Glomerular endothelial cell (primary cell): ENCODE measurements around the gene ANKLE2. TPM values are rescaled to one million over a fixed set of nuclear protein-coding genes. Genes with fewer than 3 reads are reported as not detected.
A peak's percentile ranks its signal among the peaks of the same experiment; 100 is the strongest.
"Not testable (repeated sequence)": the region's sequence is repeated elsewhere in the genome, so short reads cannot be mapped to it uniquely, and the experiment has no call there.

Experiments used
- DNase-seq: peaks from one replicate; pipeline ENCODE4 v3.0.0-alpha.2; 2011; ENCODE audit warnings: low read depth, low spot score; ENCODE audit errors: extremely low read depth
- total RNA-seq: library from RNA; depleted of rRNA; stranded (reverse); fragments of >200 nt; gene quantifications from 2 replicates; pipeline ENCODE4 v1.2.3, GENCODE V29; 2015

ANKLE2 gene
- total RNA-seq: 54.5 and 76.8 TPM in 2 replicates

DNA sequence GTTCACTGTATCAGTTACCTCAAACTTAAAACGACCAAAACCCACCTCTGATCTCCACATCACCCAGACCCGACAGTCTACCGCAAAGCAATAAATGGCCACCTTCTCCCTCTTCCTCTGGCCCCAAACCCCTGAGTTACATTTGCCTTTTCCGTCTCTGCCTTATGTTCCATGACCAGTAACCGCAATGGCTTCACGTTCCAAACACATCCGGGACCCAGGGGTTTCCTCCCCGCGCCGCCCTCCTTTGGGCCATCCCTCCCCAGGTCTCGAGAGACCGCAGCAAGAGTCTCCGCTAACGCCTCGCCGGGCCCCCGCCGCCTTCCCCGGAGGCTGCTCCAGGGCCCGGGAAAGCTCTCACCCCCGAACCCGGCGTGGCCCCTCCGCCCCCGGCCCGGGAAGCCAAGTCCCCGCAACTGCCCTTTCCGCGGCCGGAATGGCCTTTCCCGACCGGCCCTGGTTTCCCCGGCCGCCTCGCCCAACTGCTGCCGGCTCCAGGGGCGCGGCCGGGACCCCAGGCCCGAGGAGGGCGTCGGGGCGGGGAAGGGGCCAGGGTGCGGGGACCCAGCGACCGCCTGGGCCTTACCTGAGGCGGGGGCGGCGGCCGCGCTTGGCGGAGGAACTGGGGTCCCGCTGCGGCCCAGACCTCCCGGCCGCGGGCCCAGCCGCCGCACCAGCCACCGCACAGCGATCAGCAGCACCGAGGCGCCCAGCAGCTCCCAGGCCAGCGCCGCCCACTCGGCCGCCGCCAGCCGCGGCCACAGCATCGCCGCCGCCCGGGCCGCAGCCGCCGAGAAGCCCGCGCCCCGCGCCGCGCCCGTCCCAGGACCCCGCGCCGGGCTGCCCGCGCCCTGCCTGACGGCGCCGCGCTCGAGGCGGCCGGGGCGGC lies at the start of gene ANKLE2:
ANKLE2 (minus strand) TSS at position 801 of the 889 bp plus-strand sequence; CDS start at position 767, 34 bp downstream.
- DNase-seq: peak; percentile 5

DNA sequence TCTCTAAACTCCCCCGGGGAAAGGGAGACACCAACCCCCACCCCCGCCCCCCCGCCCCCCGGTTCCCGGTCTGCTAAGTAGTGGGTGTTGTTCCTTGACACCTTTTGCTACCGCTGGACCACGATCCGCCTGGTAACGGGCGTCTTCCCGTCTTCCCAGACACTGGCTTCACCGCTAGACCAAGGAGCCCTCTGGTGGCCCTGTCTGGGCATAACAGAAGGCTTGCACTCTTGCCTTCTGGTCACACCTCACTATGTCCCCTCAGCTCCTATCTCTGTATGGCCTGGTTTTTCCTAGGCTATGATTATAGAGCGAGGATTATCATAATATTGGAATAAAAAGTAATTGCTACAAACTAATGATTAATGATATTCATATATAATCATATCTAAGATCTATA lies 47.8 kb upstream of the ANKLE2 start:
- DNase-seq: not testable (repeated sequence)

DNA sequence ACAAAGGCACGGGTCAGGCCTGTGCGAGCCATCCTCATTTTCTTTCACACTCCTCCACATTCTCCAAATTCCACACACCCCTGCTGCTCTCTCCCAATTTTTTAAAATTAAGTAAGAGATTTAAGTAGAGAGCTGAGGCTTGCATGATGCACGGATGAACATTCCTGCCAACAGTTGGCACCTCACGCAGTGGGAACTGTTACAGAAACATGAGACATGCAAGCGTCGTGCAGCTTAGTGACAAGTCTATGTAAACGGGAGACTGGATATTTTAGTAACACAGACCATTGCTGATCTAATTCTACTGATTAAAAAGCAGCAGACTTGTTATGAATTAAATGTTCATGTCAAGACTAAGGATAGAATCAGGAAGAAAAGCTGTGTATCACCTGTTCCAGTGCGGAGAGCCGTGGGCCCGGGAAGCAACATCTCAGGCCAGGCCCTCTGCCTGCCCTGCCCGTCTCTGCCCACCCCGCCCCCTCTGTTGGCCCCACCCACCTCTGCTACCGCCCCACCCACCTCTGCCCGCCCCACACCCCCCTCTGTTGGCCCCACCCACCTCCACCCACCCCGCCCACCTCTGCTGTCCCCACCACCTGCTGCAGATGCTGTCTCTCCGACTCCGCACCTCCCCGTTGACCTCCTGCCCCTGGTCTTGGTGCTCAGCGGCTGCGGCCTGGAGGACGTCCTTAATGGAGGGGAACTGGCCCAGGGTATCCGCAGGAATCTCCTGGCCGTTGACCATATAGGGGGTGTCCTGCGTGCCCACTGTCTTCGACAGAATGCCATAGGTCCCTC lies 45.9 kb upstream of the ANKLE2 start:
- no peak for DNase-seq

DNA sequence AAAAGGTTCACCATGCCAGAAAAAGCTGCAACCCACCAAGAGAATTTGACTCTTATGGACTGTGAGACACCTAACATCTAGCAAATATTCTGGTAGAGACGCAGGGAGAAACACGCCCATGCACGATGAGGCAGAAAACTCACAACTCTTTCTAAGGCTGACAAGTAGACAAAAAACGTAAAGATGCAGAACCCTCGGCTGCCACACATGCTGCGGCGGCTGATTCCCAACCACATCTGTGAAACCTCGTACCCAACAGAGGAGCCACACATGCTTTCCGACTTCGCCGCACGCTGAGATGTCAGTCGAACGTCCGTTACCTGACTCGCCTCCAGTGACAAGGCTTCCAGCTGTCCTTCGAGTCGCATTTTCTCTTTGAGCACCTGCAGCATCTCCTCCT lies 45.2 kb upstream of the ANKLE2 start:
- no peak for DNase-seq

DNA sequence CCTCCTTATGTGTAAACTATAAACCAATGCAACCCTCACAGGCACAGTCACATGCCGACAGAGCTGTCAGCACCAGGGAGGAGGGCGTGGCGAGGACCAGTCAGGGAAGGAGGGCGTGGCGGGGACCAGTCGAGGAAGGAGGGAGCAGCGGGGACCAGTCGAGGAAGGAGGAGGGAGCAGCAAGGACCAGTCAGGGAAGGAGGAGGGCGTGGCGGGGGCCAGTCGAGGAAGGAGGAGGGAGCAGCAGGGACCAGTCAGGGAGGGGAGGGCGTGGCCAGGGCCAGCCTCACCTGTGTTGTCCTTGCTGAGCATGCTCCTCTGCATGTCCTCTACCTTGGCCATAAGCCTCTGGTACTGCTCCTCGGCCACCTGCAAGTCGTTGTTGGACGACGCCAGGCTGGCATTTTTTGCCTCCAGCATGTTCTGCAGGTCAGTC lies 42.8 kb upstream of the ANKLE2 start:
- no peak for DNase-seq

DNA sequence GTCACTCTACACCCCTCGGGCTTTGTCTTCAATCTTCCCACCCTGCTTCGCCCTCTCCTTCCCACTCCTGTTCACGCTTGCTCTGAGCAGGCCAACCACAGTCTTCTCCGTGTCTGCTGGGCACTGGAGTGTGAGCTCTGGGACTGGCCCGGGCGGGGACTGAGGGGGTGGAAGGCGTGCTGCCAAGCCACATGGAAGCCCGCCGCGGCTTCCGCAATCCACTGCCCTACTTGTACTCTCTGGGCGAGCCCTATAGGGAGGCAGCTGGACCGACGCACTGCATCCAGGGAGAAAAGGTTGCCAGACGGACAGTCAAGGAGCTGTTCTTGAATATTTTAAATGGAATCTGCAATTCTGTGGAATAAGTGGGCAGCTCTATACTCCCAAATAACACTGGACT lies 42.3 kb upstream of the ANKLE2 start:
- DNase-seq: no peak

DNA sequence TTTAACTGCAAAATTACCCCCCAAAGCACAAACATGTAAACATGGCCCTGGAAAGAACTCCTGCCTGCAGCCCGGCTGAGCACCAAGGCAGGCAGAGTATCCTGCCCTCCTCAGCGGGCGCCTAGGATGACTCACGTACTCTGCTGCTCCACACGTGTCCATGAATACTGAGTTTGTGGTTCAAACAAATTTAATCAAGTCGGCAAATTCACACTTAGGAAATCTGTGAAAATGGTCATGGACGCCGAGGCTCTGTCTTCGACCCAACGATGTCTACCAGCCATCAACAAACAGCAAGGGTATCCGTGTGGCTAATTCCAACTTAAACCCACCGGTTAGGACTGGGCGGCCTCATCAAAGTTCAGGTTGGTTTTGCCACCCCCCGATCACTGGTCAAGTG lies 41.5 kb upstream of the ANKLE2 start:
- no peak for DNase-seq

DNA sequence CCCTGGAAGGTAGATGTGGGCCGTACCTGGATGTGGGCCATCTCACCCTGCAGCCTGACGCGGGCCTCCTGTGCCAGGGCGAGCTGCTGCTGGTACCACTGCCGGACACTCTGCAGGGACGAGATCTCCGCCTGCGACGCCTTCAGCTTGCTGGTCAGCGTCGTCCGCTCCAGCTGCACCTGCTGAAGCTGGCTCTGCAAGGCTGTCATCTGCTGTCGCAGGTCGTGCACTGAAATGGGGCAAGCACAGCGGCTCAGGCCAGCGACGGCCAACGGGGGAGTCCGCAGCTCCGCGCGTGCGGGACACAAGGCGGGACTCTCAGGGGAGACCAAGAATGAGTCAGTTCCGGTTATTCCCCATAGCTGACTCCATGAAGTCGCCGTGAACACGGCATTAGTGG lies 40.1 kb upstream of the ANKLE2 start:
- no peak for DNase-seq

DNA sequence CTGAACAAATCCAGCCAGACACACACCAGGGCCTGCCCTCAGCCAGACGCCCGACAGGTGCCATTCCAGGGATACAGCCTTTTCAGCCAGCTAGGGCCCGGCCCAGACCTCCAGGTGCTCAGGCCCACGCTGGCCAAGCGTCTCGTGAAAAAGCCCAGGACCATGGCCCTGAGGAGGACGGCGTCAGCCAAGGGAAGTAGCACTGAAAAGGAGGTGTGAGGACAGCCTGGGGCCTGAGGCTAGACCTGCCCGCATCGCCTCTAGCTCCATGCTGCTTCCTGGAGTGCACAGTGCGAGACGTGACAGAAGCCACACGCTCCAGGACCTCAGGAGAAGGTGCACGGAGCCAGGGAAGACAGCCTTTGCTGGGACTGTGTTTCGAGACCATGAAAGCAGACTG lies 37.2 kb upstream of the ANKLE2 start:
- DNase-seq: no peak

DNA sequence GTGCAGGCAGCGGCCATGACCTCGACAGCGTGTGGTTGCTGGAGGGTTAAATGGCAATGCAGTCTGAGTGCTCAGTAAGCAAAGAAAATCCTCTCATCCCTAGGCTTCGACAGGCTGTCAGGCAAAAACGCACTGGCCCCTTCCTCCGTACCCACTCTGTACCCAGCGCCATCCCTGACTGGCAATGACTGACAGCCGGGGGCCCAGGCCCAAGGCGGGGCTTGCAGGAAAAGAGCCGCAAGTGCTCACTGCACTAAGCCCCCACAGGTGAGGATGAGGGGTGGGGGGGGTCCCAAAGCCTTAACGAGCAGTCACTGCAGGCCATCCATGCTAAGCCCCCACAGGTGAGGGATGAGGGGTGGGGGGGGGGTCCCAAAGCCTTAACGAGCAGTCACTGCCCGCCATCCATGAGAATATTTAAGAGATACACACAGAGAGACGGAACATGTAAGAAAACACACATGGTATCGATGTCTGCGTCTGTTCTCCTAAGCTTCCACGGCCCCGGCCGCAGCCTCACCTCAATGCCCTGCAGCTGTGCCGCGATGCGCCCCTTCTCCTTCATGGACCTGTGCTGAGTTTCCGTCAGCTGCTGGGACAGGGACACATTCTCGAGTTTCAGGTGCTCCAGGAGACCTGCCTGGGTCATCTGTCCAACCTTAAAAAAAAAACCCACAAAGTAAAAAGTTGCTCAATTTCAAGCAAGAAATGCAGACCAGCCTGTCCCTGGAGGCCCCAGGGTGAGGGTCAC lies 36.4 kb upstream of the ANKLE2 start:
- no peak for DNase-seq

DNA sequence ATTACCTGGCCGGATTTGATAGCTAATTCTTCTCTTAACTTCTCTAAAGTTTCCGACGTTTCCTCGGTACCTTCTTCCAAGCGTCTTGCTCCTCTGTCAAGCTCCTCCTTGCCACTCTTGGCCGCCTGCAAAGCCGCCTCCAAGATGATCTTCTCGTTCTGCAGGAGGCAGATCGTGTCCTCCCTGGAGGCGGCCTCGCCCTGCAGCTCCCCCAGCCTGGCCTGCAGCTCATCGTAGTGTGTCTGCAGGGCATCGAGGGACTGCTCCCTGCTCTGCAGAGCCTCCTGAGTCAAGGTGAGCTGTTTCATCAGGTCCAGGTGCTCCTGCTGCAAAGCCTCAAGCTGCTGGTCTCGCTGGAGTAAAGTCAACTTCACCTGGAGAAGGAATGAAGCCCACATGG lies 34.2 kb upstream of the ANKLE2 start:
- no peak for DNase-seq

DNA sequence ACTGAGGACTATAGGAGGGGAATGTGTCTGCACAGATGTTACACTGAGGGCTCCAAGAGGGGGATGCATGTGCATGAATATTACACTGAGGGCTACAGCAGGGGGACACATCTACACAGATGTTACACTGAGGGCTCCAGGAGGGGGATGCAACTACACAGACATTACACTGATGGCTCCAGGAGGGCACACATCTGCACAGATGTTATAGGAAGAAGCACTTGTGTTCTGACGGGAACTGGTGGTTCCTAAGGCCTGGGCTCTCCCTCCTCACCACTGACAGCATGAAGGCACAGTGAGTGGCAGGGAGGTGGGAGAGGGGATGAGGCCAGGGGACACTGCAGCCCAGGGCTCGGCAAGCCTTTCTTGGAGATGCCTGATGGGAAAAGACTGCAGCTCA lies 30.3 kb upstream of the ANKLE2 start:
- DNase-seq: not testable (repeated sequence)

DNA sequence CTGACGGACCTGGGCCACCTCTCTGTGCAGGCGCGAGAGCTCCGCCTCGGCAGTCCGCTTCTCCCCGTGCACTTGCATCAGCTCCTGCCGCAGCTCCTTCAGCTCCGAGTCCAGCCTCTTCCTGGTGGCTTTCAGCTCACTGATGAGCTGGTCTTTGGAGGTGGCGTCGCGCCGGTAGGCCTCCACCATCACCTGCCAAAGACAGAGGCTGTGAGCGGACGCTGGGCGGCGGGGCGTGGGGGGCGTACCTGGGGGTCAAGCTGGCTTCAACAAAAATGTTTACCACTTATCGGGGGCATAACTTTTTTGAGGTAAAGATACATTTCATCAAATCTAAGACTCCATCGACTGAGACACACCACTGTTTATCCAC lies 27.5 kb upstream of the ANKLE2 start:
- no peak for DNase-seq

DNA sequence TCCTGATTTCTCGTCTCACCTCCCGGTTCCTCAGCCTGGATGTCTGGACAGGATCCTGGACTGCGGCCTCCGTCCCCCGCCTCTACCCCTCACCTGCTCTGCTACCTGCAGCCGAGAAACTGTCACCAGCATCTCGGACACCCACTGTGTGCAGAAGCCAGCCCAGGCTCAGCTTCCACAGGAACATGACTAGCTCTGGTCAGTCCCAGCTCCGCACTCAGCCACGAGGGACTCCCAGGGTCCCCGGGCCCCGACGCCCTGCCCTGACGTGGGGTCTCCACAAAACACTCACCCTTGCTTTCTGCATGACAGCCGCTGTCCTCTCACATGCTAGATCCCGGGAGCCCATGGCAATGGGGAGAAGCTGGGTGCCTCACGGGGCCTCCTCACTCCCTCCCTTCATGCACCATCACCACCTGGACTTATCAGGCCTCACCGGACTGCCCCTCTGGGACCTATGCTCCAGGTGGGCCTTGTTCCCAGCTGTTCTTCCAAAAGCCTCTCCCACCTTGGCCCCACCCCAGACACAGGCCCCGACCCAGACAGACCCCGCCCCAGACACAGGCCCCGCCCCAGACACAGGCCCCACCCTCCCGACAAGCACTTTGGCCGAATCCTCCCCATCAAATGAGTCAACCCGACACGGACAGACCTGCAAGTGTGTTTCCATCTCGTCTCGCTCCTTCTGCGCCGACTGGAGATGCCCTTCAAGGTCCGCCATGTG lies 26.9 kb upstream of the ANKLE2 start:
- DNase-seq: no peak

DNA sequence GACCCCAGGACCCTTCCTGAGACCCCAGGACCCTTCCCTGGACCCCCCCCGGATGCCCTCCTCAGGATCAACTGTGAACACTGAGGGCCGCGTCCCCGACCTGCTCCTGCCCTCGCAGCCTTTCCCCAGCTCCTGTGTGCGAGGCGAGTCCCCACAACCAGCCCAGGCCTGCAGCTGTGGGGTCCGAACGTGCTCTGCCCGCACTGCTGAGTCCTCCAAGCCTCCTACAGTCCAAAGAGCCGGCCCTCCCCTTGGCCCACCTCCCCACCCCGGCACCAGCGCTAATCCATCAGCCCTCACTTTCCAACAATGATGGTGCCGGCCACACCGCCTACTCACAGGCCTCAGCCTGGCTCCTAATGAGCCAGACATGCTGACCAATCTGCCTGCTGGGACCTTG lies 26.2 kb upstream of the ANKLE2 start:
- DNase-seq: no peak

DNA sequence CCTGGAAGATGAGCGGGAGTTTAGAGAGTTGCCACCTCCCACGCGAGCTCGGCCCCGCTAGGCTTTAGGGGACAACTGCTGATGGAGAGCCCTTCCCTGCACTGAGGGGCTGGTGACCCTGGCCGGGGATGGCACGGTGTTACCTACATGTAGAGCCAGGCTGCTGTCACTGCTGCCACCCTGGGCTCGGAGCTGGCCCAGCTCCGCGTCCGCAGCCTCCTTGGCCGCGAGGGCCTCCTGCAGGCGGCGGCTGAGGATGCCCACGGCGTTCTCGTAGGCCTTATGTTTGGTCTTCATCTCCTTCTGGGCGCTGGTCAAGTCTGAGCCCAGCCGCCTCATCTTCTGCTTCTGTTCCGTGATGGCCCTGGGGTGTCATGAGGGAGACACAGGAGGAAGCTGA lies 24.6 kb upstream of the ANKLE2 start:
- no peak for DNase-seq

DNA sequence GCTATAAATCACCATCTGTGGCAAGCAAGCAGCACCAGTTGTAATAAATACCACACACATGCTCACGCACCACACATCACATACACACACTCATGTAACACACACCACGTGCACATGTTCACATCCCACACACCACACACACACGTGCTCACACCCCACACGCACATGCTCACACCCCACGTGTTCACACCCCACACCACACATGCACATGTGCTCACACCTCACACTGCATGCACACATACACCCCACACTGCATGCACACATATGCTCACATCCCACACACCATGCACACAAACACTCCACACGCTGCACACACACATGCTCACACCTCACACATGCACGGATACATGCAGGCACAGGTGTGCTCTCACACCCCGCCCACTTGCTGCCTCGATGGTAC lies 22.9 kb upstream of the ANKLE2 start:
- no peak for DNase-seq

DNA sequence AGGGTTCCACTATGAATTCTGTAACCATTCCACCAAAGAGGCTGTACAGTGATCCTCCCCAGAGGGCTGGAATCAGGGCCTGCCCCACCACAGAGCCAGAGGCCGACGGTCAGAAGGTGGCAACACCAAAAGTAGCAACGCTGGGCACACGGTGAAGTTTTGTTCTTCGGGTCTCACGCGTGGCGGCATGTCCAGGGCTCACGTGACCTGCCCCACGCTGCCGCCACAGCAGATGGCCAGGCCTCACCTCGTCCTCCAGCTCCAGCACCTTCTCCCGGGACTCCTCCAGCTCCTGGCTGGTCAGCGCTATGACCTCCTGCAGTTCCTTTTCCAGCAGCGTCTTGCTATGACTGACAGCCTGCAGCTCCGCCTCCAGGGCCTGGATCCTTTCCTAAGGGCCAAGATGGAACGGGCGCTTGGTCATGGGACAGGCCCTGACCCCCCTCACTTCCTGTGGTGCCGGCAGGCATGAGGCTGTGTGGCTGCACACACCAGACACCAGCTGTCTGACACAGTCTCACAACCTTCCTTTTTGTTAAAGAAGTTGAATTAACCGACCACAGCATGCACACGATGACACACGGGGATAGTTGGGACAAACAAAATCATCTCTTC lies 22.4 kb upstream of the ANKLE2 start:
- no peak for DNase-seq

DNA sequence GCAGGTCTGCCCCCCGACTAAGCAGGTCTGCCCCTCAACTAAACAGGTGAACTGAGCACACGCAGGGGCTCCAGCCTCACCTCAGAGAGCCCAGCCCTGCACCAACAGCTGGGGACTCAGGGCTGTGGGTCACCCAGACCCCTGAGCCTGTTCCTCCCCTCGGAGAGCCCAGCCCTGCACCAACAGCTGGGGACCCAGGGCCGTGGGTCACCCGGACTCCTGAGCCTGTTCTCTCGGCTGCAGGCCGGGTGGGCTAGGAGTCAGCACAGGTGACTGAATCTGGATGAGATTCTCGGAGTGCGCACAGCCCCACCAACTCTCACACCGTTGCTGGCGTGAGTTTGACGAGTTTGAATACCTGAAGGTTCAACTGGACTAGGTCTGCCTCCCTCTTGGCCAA lies 20.3 kb upstream of the ANKLE2 start:
- DNase-seq: no peak

DNA sequence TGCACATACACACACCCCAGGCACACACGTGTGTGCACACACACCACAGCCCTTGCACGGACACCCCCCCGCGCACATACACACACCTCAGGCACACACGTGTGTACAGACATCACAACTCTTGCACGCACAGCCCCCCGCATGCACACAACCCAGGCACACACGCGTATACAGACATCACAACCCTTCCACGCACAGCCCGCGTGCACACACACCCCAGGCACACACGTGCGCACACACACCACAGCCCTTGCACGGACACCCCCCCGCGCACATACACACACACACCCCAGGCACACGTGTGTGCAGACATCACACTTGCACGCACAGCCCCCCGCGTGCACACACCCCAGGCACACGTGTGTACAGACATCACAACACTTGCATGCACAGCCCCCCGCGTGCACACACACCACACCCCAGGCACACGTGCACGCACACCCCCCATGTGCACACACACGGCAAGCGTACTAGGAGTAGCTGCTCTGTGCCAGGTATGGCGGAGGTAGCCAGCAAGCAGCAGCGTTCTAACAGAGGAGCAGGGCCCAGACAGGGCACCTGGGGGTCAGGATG lies 18.2 kb upstream of the ANKLE2 start:
- no peak for DNase-seq
